CD4-positive, alpha-beta memory T cell (primary cell): Measurements from ENCODE around the gene SNAPC3. TPM values are rescaled to one million over a fixed set of nuclear protein-coding genes. Genes with fewer than 3 reads are reported as not detected.
"Not testable (repeated sequence)": the region's sequence is repeated elsewhere in the genome, so short reads cannot be mapped to it uniquely, and the experiment has no call there.

Experiments
- CTCF ChIA-PET: fragments of 350-600 bp; sonication (Branson Sonifier 250); formaldehyde crosslinking; loops from one replicate; lab custom pipeline; 2021; ENCODE audit warnings: inconsistent platforms; ENCODE audit not compliant: partially characterized antibody; lab: Charles Lee
- POLR2A ChIA-PET: fragments of 350-600 bp; sonication (Branson Sonifier 250); formaldehyde crosslinking; loops from one replicate; lab custom pipeline; 2021; ENCODE audit not compliant: partially characterized antibody; lab: Charles Lee
- DNase-seq, 5 donors: peaks; one replicate each; pipeline versions ENCODE4 v3.0.0 to v3.0.0-alpha.2; 2020 to 2022; ENCODE audit warnings: mixed read lengths in 1 of 5
- H3K27ac ChIP-seq: one replicate; pipeline ENCODE4 v1.7.0; 2013; ENCODE audit warnings: low read depth, low read length
- H3K27me3 ChIP-seq: 2 replicates; pipeline ENCODE4 v1.7.0; 2013; ENCODE audit warnings: mild to moderate bottlenecking, low read length, moderate library complexity; ENCODE audit not compliant: insufficient read depth
- H3K36me3 ChIP-seq: 2 replicates; pipeline ENCODE4 v1.7.0; 2013; ENCODE audit warnings: mild to moderate bottlenecking, low read length, moderate library complexity; ENCODE audit not compliant: insufficient read depth
- H3K4me1 ChIP-seq: 2 replicates; pipeline ENCODE4 v1.7.0; 2013; ENCODE audit warnings: mild to moderate bottlenecking, low read length, moderate library complexity; ENCODE audit not compliant: insufficient read depth
- H3K4me3 ChIP-seq, 2 donors: one replicate each; pipeline ENCODE4 v1.7.0; 2013; ENCODE audit warnings: low read length in 2 of 2, mild to moderate bottlenecking in 1 of 2
- H3K9me3 ChIP-seq, 2 donors: one replicate each; pipeline ENCODE4 v1.7.0; 2013; ENCODE audit warnings: low read length in 2 of 2, control low read depth in 1 of 2; ENCODE audit not compliant: control insufficient read depth in 1 of 2
- H3K27ac Mint-ChIP-seq, 7 donors: one replicate each; pipeline ENCODE4 v1.8.0; 2020 to 2021; ENCODE audit warnings: mixed read lengths in 7 of 7, mild to moderate bottlenecking in 6 of 7, inconsistent platforms in 3 of 7, moderate library complexity in 3 of 7
- H3K27me3 Mint-ChIP-seq, 2 donors: one replicate each; pipeline ENCODE4 v1.8.0; 2020 to 2021; ENCODE audit warnings: mixed read lengths in 2 of 2
- H3K36me3 Mint-ChIP-seq, 2 donors: one replicate each; pipeline ENCODE4 v1.8.0; 2020 to 2021; ENCODE audit warnings: mixed read lengths in 2 of 2, inconsistent platforms in 1 of 2, mild to moderate bottlenecking in 1 of 2
- H3K4me1 Mint-ChIP-seq, 4 donors: one replicate each; pipeline ENCODE4 v1.8.0; 2020 to 2021; ENCODE audit warnings: mixed read lengths in 4 of 4, mild to moderate bottlenecking in 1 of 4
- H3K4me3 Mint-ChIP-seq, 8 donors: one replicate each; pipeline ENCODE4 v1.8.0; 2020 to 2021; ENCODE audit warnings: mixed read lengths in 8 of 8, mild to moderate bottlenecking in 7 of 8, moderate library complexity in 6 of 8, inconsistent platforms in 3 of 8
- H3K9me3 Mint-ChIP-seq, 8 donors: one replicate each; pipeline ENCODE4 v1.8.0; 2020 to 2021; ENCODE audit warnings: mixed read lengths in 8 of 8, mild to moderate bottlenecking in 5 of 8, inconsistent platforms in 3 of 8, moderate library complexity in 1 of 8
- intact Hi-C: fragments of 100-400 bp; cut with micrococcal nuclease; formaldehyde crosslinking; loops from one replicate; pipeline ENCODE4 v1.15.1; 2023
- polyA plus RNA-seq, 2 donors: library from polyadenylated mRNA; unstranded; fragments of 300-500 nt; fragmentation: Illumina TruSeq; gene quantifications; one replicate each; pipeline ENCODE4 v1.2.3, GENCODE V29; 2021
- total RNA-seq, 2 experiments: library from RNA; stranded (reverse); gene quantifications; one replicate each; pipeline ENCODE4 v1.2.3, GENCODE V29; 2021

SNAPC3 gene
- total and polyA plus RNA-seq, 4 experiments from 2014 or later, result 9.8 to 34.2 (median 23.8) TPM

- H3K27ac Mint-ChIP-seq, H3K36me3 Mint-ChIP-seq, H3K27me3 Mint-ChIP-seq, H3K4me3 Mint-ChIP-seq, DNase-seq, POLR2A ChIA-PET, H3K4me3 ChIP-seq, H3K27ac ChIP-seq, intact Hi-C loops, H3K27me3 ChIP-seq, H3K9me3 Mint-ChIP-seq, H3K9me3 ChIP-seq, CTCF ChIA-PET, H3K4me1 Mint-ChIP-seq, H3K4me1 ChIP-seq, H3K36me3 ChIP-seq: not testable (repeated sequence)
Measured at GRCh38 chr9:15379888-15380287, 42.8 kb upstream of the SNAPC3 start.

- Histone ChIP-seq H3K4me3 (no peak overlapping the region), H3K27ac (no peak overlapping the region), H3K9me3 (no peaks in the 10 kb centered on the region), H3K27me3 (no peaks in the 10 kb centered on the region), H3K36me3 (no peaks in the 10 kb centered on the region), H3K4me1 (no peaks in the 10 kb centered on the region)
- no peak overlapping the region for H3K27ac Mint-ChIP-seq
- no peaks in the 10 kb centered on the region for H3K4me1 Mint-ChIP-seq
- peaks cover 0 to 7% of the 10 kb centered on the region in 2 donors for H3K27me3 Mint-ChIP-seq
- intact Hi-C loops, result no loop called here
- H3K4me3 Mint-ChIP-seq, result no peak overlapping the region
- DNase-seq, result no peak
- peaks cover 0 to 4% (median 0%) of the 10 kb centered on the region in 8 donors for H3K9me3 Mint-ChIP-seq
- H3K36me3 Mint-ChIP-seq, result no peaks in the 10 kb centered on the region
- POLR2A ChIA-PET, result no interaction called here
- CTCF ChIA-PET, result no interaction called here
Measured at GRCh38 chr9:15381491-15381890, 41.2 kb upstream of the SNAPC3 start.

DNA sequence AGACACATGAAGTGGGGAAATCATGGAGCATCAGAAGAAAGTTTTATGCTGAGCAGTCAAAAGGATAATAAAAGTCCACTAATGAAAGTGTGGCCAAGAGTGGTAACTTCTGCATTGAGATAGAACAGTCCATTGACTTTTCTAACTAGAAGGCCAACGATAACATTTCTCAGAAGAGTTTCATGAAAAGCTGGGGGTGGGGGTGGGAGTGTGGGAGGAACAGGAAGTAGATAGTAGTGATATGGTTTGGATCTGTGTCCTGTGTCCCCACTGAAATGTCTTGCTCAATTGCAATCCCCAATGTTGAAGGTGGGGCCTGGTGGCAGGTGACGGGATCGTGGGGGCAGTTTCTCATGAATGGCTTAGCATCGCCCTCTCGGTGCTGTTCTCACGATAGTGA, 36.2 kb upstream of the SNAPC3 start:
- no peak overlapping the region for H3K27ac ChIP-seq
- CTCF ChIA-PET, result interaction anchor here (1.8 kb wide), 1 partner anchor 12 kb away, joined by 4 read pairs; no protein-coding TSS in a partner anchor

DNA sequence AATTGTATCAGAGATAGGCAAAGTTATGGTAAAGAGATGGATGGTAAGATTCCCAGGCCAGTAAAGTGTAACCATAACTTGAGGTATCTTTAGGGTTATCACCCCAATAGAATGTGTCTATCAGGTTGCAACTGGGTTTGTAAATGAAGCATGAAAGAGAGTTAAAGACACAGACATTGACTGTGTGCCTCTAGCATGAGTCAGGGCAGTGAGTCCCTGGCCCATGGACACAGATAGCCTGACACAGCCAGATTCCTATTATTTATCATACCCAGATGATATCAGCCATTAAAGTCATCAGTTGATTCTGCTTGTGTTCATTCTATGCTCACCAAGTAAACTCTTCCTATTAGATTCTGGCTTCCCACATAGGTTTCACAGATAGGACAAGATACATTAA, 33.5 kb upstream of the SNAPC3 start:
- H3K4me1 Mint-ChIP-seq, result no peaks in the 10 kb centered on the region
- DNase-seq, result no peak
- no peaks in the 10 kb centered on the region for H3K9me3 Mint-ChIP-seq
- no peak overlapping the region for H3K27ac Mint-ChIP-seq
- Histone ChIP-seq H3K4me1 (no peaks in the 10 kb centered on the region), H3K27ac (no peak overlapping the region), H3K4me3 (no peak overlapping the region), H3K9me3 (no peaks in the 10 kb centered on the region), H3K27me3 (no peaks in the 10 kb centered on the region), H3K36me3 (no peaks in the 10 kb centered on the region)
- H3K4me3 Mint-ChIP-seq, result no peak overlapping the region
- no peaks in the 10 kb centered on the region for H3K27me3 Mint-ChIP-seq
- intact Hi-C loops, result no loop called here
- ChIA-PET CTCF (no interaction called here), POLR2A (no interaction called here)
- H3K36me3 Mint-ChIP-seq, result no peaks in the 10 kb centered on the region

More for the DNA sequence above, 36.2 kb upstream of the SNAPC3 start:
- no peaks in the 10 kb centered on the region for H3K9me3 Mint-ChIP-seq
- H3K4me3 ChIP-seq, result no peak overlapping the region
- intact Hi-C loops, result no loop called here
- no peak overlapping the region for H3K4me3 Mint-ChIP-seq
- no peaks in the 10 kb centered on the region for H3K36me3 ChIP-seq
- H3K36me3 Mint-ChIP-seq, result no peaks in the 10 kb centered on the region
- H3K4me1 ChIP-seq, result no peaks in the 10 kb centered on the region
- peaks cover 0 to 2% of the 10 kb centered on the region in 2 donors for H3K27me3 Mint-ChIP-seq
- H3K9me3 ChIP-seq, result no peaks in the 10 kb centered on the region
- H3K27me3 ChIP-seq, result no peaks in the 10 kb centered on the region
- H3K27ac Mint-ChIP-seq, result no peak overlapping the region
- POLR2A ChIA-PET, result no interaction called here
- H3K4me1 Mint-ChIP-seq, result no peaks in the 10 kb centered on the region
- DNase-seq, result no peak

DNA sequence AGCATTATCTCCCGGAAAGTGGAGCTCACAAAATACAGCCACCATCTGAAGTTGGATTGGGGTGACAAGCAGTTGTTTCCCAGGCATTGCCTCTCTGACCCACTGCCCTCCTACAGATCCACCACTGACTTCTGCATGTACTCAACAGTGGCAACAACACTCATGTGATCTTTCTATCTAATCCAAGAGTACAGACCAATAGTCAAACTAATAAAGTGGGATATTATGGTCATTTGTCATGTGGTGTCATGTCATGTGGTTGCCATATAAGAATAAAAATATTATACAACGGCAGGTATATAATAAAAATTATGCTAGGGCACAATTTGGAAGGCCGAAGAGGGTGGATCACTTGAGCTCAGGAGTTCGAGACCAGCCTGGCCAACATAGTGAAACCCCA, 33.0 kb upstream of the SNAPC3 start:
- intact Hi-C loops, result no loop called here
- Mint-ChIP-seq H3K4me3 (no peak overlapping the region), H3K9me3 (no peaks in the 10 kb centered on the region), H3K27me3 (no peaks in the 10 kb centered on the region), H3K27ac (no peak overlapping the region), H3K4me1 (no peaks in the 10 kb centered on the region), H3K36me3 (no peaks in the 10 kb centered on the region)
- Histone ChIP-seq H3K4me3 (no peak overlapping the region), H3K36me3 (no peaks in the 10 kb centered on the region), H3K9me3 (no peaks in the 10 kb centered on the region), H3K27me3 (no peaks in the 10 kb centered on the region), H3K4me1 (no peaks in the 10 kb centered on the region), H3K27ac (no peak overlapping the region)
- CTCF ChIA-PET, result no interaction called here
- no peak for DNase-seq
- POLR2A ChIA-PET, result no interaction called here

- Mint-ChIP-seq H3K9me3 (no peaks in the 10 kb centered on the region), H3K27ac (no peak overlapping the region), H3K27me3 (no peaks in the 10 kb centered on the region), H3K36me3 (no peaks in the 10 kb centered on the region), H3K4me1 (no peaks in the 10 kb centered on the region), H3K4me3 (no peak overlapping the region)
- intact Hi-C loops, result no loop called here
- no peak for DNase-seq
- no peak overlapping the region for H3K4me3 ChIP-seq
- no peaks in the 10 kb centered on the region for H3K4me1 ChIP-seq
- H3K36me3 ChIP-seq, result no peaks in the 10 kb centered on the region
- H3K9me3 ChIP-seq, result no peaks in the 10 kb centered on the region
- ChIA-PET POLR2A (no interaction called here), CTCF (no interaction called here)
- no peaks in the 10 kb centered on the region for H3K27me3 ChIP-seq
- no peak overlapping the region for H3K27ac ChIP-seq
Measured at GRCh38 chr9:15390201-15390600, 32.5 kb upstream of the SNAPC3 start.

- Mint-ChIP-seq H3K27ac (no peak overlapping the region), H3K4me1 (no peaks in the 10 kb centered on the region), H3K36me3 (no peaks in the 10 kb centered on the region), H3K27me3 (no peaks in the 10 kb centered on the region), H3K9me3 (no peaks in the 10 kb centered on the region), H3K4me3 (no peak overlapping the region)
- Histone ChIP-seq H3K27me3 (no peaks in the 10 kb centered on the region), H3K27ac (no peak overlapping the region), H3K4me3 (no peak overlapping the region), H3K4me1 (no peaks in the 10 kb centered on the region), H3K9me3 (no peaks in the 10 kb centered on the region), H3K36me3 (no peaks in the 10 kb centered on the region)
- intact Hi-C loops, result no loop called here
- ChIA-PET POLR2A (no interaction called here), CTCF (no interaction called here)
- DNase-seq, result no peak
Measured at GRCh38 chr9:15392363-15392762, 30.3 kb upstream of the SNAPC3 start.
